HL-60 (cell line): ENCODE measurements around the gene PLLP.

ENCODE experiments used
- DNase-seq, 2 experiments: peaks; one replicate each; pipeline ENCODE4 v3.0.0-alpha.2; 2010 to 2020; ENCODE audit warnings: low read depth in 1 of 2, low spot score in 1 of 2
- H3K27ac ChIP-seq: fragments of 250-450 bp; sonication (Bioruptor Pico); replicated peaks from 2 replicates; pipeline ENCODE4 v1.5.1; 2020; ENCODE audit warnings: mild to moderate bottlenecking, moderate library complexity
- H3K27me3 ChIP-seq: fragments of 250-450 bp; sonication (Bioruptor Pico); 2 replicates; pipeline ENCODE4 v1.5.1; 2021; ENCODE audit warnings: mild to moderate bottlenecking, moderate library complexity; ENCODE audit not compliant: insufficient read depth, poor library complexity, severe bottlenecking
- H3K4me3 ChIP-seq: replicated peaks from 2 replicates; pipeline ENCODE4 v1.5.1; 2011; ENCODE audit warnings: mild to moderate bottlenecking, control low read depth, low read length; ENCODE audit not compliant: insufficient read depth
- GABPA ChIP-seq: IDR thresholded peaks from 2 replicates; pipeline ENCODE4 v1.6.1; 2012; ENCODE audit warnings: low read depth
- POLR2AphosphoS5 ChIP-seq: IDR thresholded peaks from 2 replicates; pipeline ENCODE4 v1.6.1; 2012; ENCODE audit warnings: low read depth
- SPI1 ChIP-seq: IDR thresholded peaks from 2 replicates; pipeline ENCODE4 v1.6.1; 2012; ENCODE audit warnings: low read depth, mild to moderate bottlenecking, borderline replicate concordance
- TF ChIP-seq, protein P1 (sequence below): IDR thresholded peaks from one replicate; pipeline ENCODE4 v1.5.1; 2011; ENCODE audit warnings: low read length, control low read depth, inconsistent platforms; ENCODE audit not compliant: insufficient read depth
- TF ChIP-seq, protein P2 (sequence below): IDR thresholded peaks from 2 replicates; pipeline ENCODE4 v1.6.1; 2012; ENCODE audit warnings: low read depth; ENCODE audit not compliant: insufficient replicate concordance

PLLP gene

DNA sequence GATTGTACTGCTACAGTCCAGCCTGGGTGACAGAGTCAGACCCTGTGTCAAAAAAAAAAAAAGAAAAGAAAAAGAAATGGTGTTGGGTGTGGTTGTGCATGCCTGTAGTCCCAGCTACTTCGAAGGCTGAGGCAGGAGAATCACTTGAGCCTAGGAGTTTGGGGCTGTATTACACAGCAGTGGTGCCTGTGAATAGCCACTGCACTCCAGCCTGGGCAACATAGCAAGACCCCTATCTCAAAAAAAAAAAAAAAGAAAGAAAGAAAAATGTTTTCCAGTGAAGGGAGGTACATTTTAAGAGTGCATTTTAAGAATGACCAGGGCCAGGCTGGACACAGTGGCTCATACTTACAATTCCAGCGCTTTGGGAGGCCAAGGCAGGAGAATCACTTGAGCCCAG lies 33.1 kb downstream of the PLLP start:
- no peak for TF ChIP-seq POLR2AphosphoS5
- TF ChIP-seq, protein P1, sequence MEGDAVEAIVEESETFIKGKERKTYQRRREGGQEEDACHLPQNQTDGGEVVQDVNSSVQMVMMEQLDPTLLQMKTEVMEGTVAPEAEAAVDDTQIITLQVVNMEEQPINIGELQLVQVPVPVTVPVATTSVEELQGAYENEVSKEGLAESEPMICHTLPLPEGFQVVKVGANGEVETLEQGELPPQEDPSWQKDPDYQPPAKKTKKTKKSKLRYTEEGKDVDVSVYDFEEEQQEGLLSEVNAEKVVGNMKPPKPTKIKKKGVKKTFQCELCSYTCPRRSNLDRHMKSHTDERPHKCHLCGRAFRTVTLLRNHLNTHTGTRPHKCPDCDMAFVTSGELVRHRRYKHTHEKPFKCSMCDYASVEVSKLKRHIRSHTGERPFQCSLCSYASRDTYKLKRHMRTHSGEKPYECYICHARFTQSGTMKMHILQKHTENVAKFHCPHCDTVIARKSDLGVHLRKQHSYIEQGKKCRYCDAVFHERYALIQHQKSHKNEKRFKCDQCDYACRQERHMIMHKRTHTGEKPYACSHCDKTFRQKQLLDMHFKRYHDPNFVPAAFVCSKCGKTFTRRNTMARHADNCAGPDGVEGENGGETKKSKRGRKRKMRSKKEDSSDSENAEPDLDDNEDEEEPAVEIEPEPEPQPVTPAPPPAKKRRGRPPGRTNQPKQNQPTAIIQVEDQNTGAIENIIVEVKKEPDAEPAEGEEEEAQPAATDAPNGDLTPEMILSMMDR, result no peak
- Histone ChIP-seq H3K27me3 (no peaks in the 10 kb centered on the region), H3K27ac (no peak overlapping the region), H3K4me3 (no peak overlapping the region)
- no peak for DNase-seq

DNA sequence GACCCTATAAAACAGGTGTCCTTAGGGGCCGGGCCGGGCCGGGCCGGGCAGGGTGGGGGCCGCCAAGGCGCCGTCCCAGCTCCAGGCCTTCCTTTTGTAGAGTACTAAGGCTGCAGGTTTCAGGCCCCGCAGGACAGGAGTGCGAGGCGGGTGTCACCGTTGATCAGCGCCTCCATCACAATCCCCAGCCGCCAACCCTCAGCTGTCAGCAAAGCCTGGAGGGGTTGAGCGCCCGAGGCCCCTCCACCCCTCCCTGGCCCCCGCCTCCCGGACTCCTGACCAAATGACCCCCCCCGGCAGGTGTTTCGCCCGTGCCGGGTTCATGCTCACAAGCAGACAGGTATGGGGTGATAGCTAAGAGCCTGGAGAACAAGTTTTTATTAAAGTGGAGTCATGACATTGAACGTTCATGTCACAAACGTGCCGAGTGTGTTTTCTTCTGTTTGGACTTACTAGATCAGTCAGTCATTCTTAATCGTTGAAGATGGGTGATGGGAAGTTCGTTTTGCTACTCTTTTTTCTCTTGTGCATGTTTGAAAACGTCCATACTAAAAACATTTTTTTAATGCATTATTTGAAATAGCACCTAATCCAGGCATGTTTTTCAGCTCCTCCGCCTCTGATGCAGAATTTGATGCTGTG lies 38.9 kb downstream of the PLLP start:
- peak overlapping the region; percentile 76 for H3K4me3 ChIP-seq
- DNase-seq, result no peak
- H3K27me3 ChIP-seq, result no peaks in the 10 kb centered on the region
- TF ChIP-seq, protein P1, result no peak
- TF ChIP-seq, protein P2, sequence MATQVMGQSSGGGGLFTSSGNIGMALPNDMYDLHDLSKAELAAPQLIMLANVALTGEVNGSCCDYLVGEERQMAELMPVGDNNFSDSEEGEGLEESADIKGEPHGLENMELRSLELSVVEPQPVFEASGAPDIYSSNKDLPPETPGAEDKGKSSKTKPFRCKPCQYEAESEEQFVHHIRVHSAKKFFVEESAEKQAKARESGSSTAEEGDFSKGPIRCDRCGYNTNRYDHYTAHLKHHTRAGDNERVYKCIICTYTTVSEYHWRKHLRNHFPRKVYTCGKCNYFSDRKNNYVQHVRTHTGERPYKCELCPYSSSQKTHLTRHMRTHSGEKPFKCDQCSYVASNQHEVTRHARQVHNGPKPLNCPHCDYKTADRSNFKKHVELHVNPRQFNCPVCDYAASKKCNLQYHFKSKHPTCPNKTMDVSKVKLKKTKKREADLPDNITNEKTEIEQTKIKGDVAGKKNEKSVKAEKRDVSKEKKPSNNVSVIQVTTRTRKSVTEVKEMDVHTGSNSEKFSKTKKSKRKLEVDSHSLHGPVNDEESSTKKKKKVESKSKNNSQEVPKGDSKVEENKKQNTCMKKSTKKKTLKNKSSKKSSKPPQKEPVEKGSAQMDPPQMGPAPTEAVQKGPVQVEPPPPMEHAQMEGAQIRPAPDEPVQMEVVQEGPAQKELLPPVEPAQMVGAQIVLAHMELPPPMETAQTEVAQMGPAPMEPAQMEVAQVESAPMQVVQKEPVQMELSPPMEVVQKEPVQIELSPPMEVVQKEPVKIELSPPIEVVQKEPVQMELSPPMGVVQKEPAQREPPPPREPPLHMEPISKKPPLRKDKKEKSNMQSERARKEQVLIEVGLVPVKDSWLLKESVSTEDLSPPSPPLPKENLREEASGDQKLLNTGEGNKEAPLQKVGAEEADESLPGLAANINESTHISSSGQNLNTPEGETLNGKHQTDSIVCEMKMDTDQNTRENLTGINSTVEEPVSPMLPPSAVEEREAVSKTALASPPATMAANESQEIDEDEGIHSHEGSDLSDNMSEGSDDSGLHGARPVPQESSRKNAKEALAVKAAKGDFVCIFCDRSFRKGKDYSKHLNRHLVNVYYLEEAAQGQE, result no peak
- TF ChIP-seq SPI1 (no peak), POLR2AphosphoS5 (no peak), GABPA (no peak)
- peak overlapping the region; percentile 71 for H3K27ac ChIP-seq

DNA sequence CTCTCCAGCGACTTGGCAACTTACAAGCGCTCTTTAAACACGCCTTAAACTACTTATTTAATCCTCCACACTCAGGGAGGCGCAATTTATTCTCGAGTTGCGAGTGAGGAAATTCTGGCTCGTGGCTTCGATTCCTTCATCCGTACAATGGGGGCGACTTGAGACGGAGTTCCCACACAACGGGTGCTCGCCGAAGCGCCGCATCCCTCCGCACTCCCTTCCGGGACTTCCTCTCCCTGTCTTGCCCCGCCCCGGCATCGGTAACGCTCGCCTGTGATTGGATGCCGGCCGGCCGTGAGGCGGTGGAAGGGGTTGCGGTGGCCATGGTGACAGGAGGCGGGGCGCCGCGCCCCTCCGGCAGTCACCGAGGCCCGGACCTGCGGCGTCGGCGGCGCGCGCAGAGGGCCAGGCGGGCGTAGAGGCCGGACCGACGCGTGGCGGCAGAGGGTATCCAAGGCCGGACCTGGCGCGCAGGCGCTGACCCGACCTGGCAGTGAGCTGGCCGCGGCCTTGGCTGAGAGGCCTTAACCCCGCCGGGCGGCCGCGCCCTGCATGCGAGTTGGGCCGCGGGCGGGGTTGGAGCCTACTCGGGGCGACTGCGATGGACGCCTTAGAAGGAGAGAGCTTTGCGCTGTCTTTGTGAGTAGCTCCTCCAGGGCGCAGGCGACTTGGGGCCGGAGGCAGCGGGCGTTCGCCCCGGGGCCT lies 39.6 kb downstream of the PLLP start, which contains the start of gene ARL2BP:
Gene ARL2BP (plus strand): TSS at position 493 of the 705 bp plus-strand sequence. CDS start 109 bp downstream, at position 602.
- Histone ChIP-seq H3K4me3 (peak within 1 kb of the TSS; percentile 76), H3K27me3 (no peaks in the 10 kb centered on the region), H3K27ac (peak within 1 kb of the TSS; percentile 71)
- peak; percentile 88 to 97 for DNase-seq
- TF ChIP-seq GABPA, result peak; percentile 73; the same call in 1 of the 2 replicates
- TF ChIP-seq POLR2AphosphoS5, result peak; percentile 85
- TF ChIP-seq, protein P2, result no peak
- TF ChIP-seq, protein P1, result no peak
- peak; percentile 91 for TF ChIP-seq SPI1

DNA sequence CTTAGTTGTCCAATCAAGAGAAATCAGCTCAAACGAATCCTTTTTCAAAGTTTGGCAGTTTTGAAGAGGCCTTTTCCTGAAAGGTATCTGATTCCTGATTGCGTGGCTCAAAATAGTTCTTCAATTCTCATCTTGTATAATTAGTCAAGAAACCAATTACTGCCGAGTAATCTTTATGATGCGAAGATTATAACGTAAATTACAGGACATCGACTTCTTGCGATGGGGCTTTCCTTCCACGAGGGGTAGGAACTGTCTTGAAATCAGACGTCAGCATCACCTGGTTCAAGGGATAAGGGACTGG lies 40.1 kb downstream of the PLLP start:
- H3K27me3 ChIP-seq, result no peaks in the 10 kb centered on the region
- DNase-seq, result no peak
- peak overlapping the region; percentile 53 for H3K27ac ChIP-seq
- TF ChIP-seq POLR2AphosphoS5, result no peak
- TF ChIP-seq, protein P2, result no peak
- TF ChIP-seq GABPA, result no peak
- TF ChIP-seq SPI1, result no peak
- H3K4me3 ChIP-seq, result peak overlapping the region; percentile 76
